Retinal pigment epithelial cell (primary cell): ENCODE data around the gene PGS1.

ENCODE experiments used
- DNase-seq: peaks from one replicate; pipeline ENCODE4 v3.0.0-alpha.2; 2010; ENCODE audit warnings: low read depth
- H3K4me3 ChIP-seq: 2 replicates; pipeline ENCODE4 v1.5.1; 2011; ENCODE audit warnings: mild to moderate bottlenecking, low read length, control low read depth, moderate library complexity
- TF ChIP-seq, protein P1 (sequence below): conservative IDR thresholded peaks from 2 replicates; pipeline ENCODE4 v1.5.1; 2011; ENCODE audit warnings: low read depth, low read length, control low read depth, inconsistent platforms

The PGS1 gene

DNA sequence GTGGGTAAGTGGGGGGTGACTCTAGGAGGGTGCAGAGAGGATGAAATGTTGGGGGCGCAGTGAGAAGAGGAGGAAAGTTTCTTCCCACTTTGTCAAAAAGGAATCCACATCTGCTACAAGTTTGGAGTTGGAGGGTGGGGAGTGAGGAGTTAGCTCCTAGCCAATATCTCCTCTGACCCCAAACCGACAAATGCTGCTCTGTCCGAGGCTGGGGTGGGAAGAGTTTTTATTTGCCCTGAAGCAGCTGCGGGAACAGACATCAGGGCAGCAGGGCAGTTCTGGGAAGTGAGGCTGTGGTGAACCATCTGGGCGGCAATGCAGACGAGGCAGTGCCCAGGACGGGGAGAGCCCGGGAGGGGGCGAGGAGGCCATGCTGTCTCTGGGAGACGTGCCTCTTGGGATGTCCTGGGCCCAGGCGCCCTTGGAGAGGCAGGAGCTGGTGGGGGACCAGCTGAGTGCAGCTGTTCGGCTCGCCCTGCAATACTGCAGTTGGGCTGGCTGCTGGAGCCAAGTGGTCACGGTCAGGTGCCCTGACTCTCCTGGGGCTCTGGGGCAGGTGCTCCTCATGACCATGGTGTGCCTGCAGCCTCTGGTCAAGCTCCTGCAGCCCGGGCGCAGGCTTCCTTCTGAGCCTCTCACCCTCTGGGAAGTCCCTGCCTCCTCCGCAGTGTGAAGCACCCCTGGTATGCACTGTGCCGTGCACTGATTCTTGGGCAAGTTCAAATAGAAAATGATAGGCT is 12.2 kb upstream of the PGS1 start:
- TF ChIP-seq, protein P1, sequence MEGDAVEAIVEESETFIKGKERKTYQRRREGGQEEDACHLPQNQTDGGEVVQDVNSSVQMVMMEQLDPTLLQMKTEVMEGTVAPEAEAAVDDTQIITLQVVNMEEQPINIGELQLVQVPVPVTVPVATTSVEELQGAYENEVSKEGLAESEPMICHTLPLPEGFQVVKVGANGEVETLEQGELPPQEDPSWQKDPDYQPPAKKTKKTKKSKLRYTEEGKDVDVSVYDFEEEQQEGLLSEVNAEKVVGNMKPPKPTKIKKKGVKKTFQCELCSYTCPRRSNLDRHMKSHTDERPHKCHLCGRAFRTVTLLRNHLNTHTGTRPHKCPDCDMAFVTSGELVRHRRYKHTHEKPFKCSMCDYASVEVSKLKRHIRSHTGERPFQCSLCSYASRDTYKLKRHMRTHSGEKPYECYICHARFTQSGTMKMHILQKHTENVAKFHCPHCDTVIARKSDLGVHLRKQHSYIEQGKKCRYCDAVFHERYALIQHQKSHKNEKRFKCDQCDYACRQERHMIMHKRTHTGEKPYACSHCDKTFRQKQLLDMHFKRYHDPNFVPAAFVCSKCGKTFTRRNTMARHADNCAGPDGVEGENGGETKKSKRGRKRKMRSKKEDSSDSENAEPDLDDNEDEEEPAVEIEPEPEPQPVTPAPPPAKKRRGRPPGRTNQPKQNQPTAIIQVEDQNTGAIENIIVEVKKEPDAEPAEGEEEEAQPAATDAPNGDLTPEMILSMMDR: no peak

DNA sequence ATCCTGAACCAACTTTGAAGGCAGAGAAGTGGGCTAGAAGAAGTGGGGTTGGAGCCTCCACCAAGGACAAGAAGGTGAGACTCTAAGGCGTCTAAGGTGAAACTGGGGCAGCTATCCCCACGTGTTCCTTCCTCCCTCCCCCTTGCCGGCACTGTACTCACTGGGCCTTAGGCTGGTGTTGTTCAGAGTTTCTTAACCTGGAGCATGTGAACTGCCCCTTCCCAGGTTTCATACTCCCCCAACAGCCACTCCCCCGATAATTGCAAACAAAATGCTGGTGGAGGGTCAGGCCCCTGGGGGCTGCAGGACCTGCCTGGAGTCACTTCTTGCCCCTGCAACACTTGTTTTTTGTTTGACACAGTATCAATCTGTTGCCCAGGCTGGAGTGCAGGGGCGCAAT is 11.3 kb upstream of the PGS1 start:
- no peak for DNase-seq
- H3K4me3 ChIP-seq: no peak overlapping the region
- TF ChIP-seq, protein P1: no peak

More for the DNA sequence above, 12.2 kb upstream of the PGS1 start:
- H3K4me3 ChIP-seq: no peak overlapping the region
- DNase-seq: no peak

DNA sequence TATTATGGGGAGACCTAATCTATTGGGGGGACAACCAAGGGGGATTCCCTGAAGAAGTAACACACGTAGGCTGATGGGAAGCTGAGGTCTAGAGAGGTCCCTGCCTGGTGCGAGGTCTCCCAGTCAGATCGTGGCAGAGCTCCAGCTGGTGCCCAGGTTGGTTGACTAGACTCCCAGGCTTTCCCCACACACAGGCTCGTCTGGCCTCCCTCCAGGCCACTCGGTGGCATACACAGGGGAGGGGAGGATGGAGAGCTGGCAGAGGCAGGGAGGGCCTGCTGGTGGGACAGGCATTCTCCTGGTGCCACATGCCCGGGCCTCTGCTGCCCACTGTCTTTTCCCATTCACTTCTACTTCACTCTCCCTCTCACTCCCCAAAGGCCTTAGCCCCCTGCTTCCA is 10.1 kb upstream of the PGS1 start:
- DNase-seq: no peak
- TF ChIP-seq, protein P1: no peak
- H3K4me3 ChIP-seq: no peak overlapping the region

DNA sequence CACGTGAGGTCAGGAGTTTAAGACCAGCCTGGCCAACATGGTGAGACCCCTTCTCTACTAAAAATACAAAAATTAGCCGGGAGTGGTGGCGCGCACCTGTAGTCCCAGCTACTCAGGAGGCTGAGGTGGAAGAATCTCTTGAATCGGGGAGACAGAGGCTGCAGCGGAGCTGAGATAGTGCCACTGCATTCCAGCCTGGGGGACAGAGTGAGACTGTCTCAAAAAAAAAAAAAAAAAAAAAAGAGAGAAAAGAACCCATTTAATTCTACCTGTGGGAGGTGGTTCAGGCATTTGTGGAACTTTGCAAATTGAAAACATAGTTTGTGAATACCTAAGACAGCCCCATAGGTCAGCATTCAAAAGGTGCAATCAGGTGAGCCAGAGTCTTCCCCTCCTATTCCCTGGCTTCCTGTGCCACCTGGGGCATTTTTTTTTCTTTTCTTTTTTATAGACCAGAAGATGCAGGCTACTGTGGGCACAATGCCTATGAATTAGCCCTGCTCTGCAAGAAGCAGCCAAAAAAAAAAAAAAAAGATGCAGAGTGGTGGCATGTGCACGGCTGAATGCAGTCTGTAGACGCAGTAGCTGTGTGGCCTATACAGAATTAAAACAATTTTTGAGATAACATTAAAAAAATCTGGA is 9.5 kb upstream of the PGS1 start:
- DNase-seq: no peak
- H3K4me3 ChIP-seq: no peak overlapping the region
- TF ChIP-seq, protein P1: no peak

DNA sequence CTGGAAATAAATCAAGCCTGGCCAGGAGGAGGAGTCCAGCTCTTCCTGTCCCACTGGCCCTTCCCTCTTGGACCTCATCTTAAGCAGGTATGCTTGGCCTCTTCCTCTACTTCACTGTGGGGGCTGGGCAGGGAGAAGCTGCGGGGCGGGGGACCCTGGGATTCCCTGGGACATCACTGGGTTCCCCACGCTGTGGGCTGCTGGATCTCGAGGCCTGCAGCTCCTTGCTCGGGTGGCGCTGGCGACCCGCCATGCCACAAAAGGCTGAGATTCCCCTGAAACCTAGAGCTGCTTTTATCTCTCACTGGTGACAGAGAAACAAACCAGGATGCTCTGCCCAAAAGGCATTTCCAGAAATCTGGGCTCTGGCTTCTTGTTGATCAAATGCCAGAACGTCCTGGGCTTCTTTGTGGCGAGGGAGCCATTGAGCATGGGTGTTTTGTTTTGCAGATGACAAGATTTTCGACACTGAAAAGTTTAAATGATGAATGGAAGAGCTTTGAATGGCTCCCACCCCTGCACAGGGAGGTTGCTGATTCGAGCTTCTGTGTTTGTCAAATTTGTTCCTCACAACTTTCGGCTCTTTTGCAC is 8.6 kb upstream of the PGS1 start:
- no peak for DNase-seq
- H3K4me3 ChIP-seq: no peak overlapping the region
- TF ChIP-seq, protein P1: no peak

DNA sequence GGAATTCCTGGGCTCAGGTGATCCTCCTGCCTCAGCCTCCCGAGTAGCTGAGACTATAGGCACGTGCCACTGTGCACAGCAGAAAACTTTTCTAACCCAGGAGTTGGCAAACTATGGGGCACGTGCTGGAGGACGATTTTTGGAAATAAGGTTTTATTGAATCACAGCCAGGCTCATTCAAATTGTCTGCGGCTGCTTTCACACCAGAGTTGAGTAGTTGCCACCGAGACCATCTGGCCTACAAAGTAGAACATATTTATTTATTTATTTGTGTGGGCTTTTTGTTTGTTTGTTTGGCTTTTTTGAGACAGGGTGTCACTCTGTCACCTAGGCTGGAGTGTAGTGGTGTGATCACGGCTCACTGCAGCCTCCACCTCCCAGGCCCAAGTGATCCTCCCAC is 7.4 kb upstream of the PGS1 start:
- H3K4me3 ChIP-seq: no peak overlapping the region
- DNase-seq: no peak
- TF ChIP-seq, protein P1: no peak

DNA sequence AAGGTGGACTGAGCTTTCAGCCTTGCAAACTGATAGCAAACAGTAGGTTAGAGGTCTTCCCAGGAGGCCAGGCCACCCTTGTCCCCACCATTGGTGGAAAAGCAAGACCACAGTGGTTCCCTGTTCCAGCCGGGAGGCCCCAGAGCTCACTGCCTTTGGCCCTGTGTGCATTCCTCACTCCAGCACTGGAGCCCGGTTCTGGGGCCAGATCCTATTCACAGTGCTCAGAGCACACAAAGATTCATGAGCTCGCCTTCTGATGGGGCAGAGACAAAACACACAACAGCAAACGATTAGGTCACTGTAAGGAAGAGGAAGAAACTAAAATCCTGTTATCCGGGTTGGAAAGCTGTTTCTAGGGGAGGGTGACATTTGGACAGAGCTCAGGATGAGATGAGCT is 5.6 kb upstream of the PGS1 start:
- TF ChIP-seq, protein P1: no peak
- no peak overlapping the region for H3K4me3 ChIP-seq
- DNase-seq: no peak
